ENCODE measurements around the gene PKP3. TPM values are rescaled to one million over a fixed set of nuclear protein-coding genes. Genes with fewer than 3 reads are reported as not detected.

PKP3 gene
- polyA plus RNA-seq, 2 of the 4 experiments (the other 2 are of a cell fraction), result 12.1 to 25.9 TPM

DNA sequence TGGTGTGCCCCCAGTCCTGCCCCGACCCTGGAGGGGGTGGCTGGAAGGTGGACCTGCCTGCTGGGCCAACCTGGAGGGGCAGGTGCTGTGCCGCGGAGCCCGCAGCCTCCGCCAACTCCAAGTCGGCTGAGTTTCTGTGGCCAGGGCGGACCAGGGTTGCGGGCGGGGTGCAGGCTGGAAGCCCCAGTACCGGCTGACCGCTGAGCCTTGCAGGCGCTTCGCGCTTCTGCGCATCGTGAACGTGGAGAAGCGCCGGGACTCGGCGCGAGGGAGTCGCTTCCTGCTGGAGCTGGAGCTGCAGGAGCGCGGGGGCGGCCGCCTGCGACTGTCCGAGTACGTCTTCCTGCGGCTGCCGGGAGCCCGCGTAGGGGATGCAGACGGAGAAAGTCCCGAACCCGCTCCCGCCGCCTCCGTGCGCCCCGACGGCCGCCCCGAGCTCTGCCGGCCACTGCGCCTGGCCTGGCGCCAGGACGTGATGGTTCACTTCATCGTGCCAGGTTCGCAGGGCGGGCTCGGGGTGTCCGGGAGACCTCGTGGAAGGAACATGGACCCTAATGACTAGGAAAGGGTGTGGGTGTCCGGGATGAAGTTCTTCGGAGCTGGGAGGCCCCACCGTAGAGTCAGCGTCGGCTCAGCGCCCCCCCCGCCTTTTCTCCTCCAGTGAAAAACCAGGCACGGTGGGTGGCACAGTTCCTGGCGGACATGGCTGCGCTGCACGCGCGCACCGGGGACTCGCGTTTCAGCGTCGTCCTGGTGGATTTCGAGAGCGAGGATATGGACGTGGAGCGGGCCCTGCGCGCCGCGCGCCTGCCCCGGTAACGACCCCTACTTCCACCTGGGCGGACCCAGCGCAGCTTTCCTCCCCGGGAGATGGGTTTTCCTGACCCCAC is 14.6 kb upstream of the PKP3 start:
- WGBS (ENCODE audit: missing lambda C conversion rate), result 97% methylated on average over 81 of the region's 87 CpGs
- no peak for FAIRE-seq
- DNase-seq (ENCODE audit: low read depth in 1 of 2, low spot score in 1 of 2), result no peak
- no peak for ATAC-seq
- Histone ChIP-seq H3K27ac (no peak overlapping the region), H3K4me3 (no peak overlapping the region), H3K4me1 (no peaks in the 10 kb centered on the region), H3K4me2 (no peak overlapping the region), H3K9me3 (no peaks in the 10 kb centered on the region)
- TF ChIP-seq POLR2AphosphoS2 (conservative IDR thresholded peaks at IDR 0.05; ENCODE audit: low read length), result no peak
- no peak for TF ChIP-seq TFCP2L1 (CRISPR knock-in tag; IDR thresholded peaks at IDR 0.05)
- no peak for TF ChIP-seq RFX5 (IDR thresholded peaks at IDR 0.05)
- no peak for TF ChIP-seq MAZ (IDR thresholded peaks at IDR 0.05; ENCODE audit: borderline replicate concordance, low read depth, low read length)
- no peak for TF ChIP-seq KDM5A (IDR thresholded peaks at IDR 0.05)
- TF ChIP-seq, protein P1, sequence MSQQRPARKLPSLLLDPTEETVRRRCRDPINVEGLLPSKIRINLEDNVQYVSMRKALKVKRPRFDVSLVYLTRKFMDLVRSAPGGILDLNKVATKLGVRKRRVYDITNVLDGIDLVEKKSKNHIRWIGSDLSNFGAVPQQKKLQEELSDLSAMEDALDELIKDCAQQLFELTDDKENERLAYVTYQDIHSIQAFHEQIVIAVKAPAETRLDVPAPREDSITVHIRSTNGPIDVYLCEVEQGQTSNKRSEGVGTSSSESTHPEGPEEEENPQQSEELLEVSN (IDR thresholded peaks at IDR 0.05; ENCODE audit: borderline replicate concordance, low read depth), result no peak
- no peak for TF ChIP-seq ZSCAN20 (CRISPR knock-in tag; IDR thresholded peaks at IDR 0.05)
- TF ChIP-seq RAD21 (conservative IDR thresholded peaks at IDR 0.05 in 1 of 2, IDR thresholded peaks at IDR 0.05 in 1 of 2), result no peak
- no peak for TF ChIP-seq NFE2L2 (conservative IDR thresholded peaks at IDR 0.05; ENCODE audit: low read length)
- TF ChIP-seq GATA3 (IDR thresholded peaks at IDR 0.05; ENCODE audit: borderline replicate concordance), result no peak
- no peak for TF ChIP-seq CEBPB (IDR thresholded peaks at IDR 0.05)
- no peak for TF ChIP-seq HOXB13 (CRISPR knock-in tag; IDR thresholded peaks at IDR 0.05; ENCODE audit: low read depth)
- TF ChIP-seq HEYL (CRISPR knock-in tag; IDR thresholded peaks at IDR 0.05), result no peak
- POLR2A ChIA-PET, result no interaction called here
- CTCF ChIA-PET, result interaction anchor here (1.0 to 1.2 kb wide), 3 partner anchors 11 to 73 kb away, joined by 3 read pairs; no protein-coding TSS in a partner anchor

DNA sequence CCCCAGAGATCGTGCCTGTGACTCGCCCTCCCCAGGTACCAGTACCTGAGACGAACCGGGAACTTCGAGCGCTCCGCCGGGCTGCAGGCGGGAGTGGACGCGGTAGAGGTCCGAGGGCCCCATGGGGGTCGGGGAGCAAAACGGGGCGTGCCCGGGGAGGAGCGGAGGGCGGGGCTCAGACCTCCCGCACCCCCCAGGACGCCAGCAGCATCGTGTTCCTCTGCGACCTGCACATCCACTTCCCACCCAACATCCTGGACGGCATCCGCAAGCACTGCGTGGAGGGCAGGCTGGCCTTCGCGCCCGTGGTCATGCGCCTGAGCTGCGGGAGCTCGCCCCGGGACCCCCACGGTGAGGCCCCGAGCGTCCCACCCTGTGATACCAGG is 13.9 kb upstream of the PKP3 start:
- TF ChIP-seq, protein P2, sequence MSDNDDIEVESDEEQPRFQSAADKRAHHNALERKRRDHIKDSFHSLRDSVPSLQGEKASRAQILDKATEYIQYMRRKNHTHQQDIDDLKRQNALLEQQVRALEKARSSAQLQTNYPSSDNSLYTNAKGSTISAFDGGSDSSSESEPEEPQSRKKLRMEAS (IDR thresholded peaks at IDR 0.05), result no peak
- TF ChIP-seq BHLHE40 (IDR thresholded peaks at IDR 0.05; ENCODE audit: low read depth, low read length) (no peak), ESRRA (IDR thresholded peaks at IDR 0.05; ENCODE audit: borderline replicate concordance, low read length) (no peak), TFCP2L1 (CRISPR knock-in tag; IDR thresholded peaks at IDR 0.05) (no peak), RNF2 (IDR thresholded peaks at IDR 0.05; ENCODE audit: borderline replicate concordance, low read depth) (no peak), PHF8 (IDR thresholded peaks at IDR 0.05; ENCODE audit: borderline replicate concordance, low read depth) (no peak), TP53 (CRISPR knock-in tag; IDR thresholded peaks at IDR 0.05) (no peak), HOXB13 (CRISPR knock-in tag; IDR thresholded peaks at IDR 0.05; ENCODE audit: low read depth) (no peak), JUNB (IDR thresholded peaks at IDR 0.05) (no peak), FOXS1 (CRISPR knock-in tag; IDR thresholded peaks at IDR 0.05) (no peak), ZSCAN20 (CRISPR knock-in tag; IDR thresholded peaks at IDR 0.05) (no peak), FOSL2 (IDR thresholded peaks at IDR 0.05) (no peak), FOSL2 (CRISPR knock-in tag; IDR thresholded peaks at IDR 0.05) (no peak), MAFK (IDR thresholded peaks at IDR 0.05; ENCODE audit: partially characterized antibody) (no peak), POLR2AphosphoS2 (conservative IDR thresholded peaks at IDR 0.05; ENCODE audit: low read length) (no peak)
- TF ChIP-seq, protein P3, sequence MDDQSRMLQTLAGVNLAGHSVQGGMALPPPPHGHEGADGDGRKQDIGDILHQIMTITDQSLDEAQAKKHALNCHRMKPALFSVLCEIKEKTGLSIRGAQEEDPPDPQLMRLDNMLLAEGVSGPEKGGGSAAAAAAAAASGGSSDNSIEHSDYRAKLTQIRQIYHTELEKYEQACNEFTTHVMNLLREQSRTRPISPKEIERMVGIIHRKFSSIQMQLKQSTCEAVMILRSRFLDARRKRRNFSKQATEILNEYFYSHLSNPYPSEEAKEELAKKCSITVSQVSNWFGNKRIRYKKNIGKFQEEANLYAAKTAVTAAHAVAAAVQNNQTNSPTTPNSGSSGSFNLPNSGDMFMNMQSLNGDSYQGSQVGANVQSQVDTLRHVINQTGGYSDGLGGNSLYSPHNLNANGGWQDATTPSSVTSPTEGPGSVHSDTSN (IDR thresholded peaks at IDR 0.05), result no peak
- TF ChIP-seq, protein P4, sequence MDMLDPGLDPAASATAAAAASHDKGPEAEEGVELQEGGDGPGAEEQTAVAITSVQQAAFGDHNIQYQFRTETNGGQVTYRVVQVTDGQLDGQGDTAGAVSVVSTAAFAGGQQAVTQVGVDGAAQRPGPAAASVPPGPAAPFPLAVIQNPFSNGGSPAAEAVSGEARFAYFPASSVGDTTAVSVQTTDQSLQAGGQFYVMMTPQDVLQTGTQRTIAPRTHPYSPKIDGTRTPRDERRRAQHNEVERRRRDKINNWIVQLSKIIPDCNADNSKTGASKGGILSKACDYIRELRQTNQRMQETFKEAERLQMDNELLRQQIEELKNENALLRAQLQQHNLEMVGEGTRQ (IDR thresholded peaks at IDR 0.05), result no peak
- ChIA-PET CTCF (interaction anchor here (1.0 to 1.2 kb wide), 3 partner anchors 10 to 73 kb away, joined by 3 read pairs; no protein-coding TSS in a partner anchor), POLR2A (no interaction called here)
- Histone ChIP-seq H3K9me3 (no peaks in the 10 kb centered on the region), H3K4me1 (no peaks in the 10 kb centered on the region), H3K4me3 (no peak overlapping the region), H3K4me2 (no peak overlapping the region), H3K27ac (no peak overlapping the region)
- ATAC-seq (no peak), DNase-seq (ENCODE audit: low read depth in 1 of 2, low spot score in 1 of 2) (no peak), FAIRE-seq (no peak)
- WGBS (ENCODE audit: missing lambda C conversion rate), result 95% methylated on average over 16 of the region's 35 CpGs
